Measurements from ENCODE around the gene THOC5.

Gene THOC5

GRCh38 chr22:29470159-29470855, 83.2 kb downstream of the THOC5 start:
- DNase-seq, result no peak

GRCh38 chr22:29469755-29470154, 83.8 kb downstream of the THOC5 start:
- no peak for DNase-seq

- DNase-seq, result no peak
Measured at GRCh38 chr22:29464581-29464980, 89.0 kb downstream of the THOC5 start.

- no peak for DNase-seq
Measured at GRCh38 chr22:29463629-29464028, 89.9 kb downstream of the THOC5 start.

- DNase-seq, result no peak
Measured at GRCh38 chr22:29461263-29461662, 92.3 kb downstream of the THOC5 start.

- DNase-seq, result no peak
Measured at GRCh38 chr22:29459773-29460172, 93.8 kb downstream of the THOC5 start.

GRCh38 chr22:29458551-29458950, 95.0 kb downstream of the THOC5 start:
- no peak for DNase-seq

- peak; percentile 65 for DNase-seq
Measured at GRCh38 chr22:29457730-29458129, 95.8 kb downstream of the THOC5 start.

- no peak for DNase-seq
Measured at GRCh38 chr22:29456211-29456671, 97.3 kb downstream of the THOC5 start.

Data from NCI-H524 treated with DMSO at 0.1 percent for 48 hours (cell line).